ENCODE data around the gene EIF4G3. TPM values are rescaled to one million over a fixed set of nuclear protein-coding genes. Genes with fewer than 3 reads are reported as not detected.

EIF4G3 gene
- total RNA-seq, 1 experiment from 2014 or later = 72.0 TPM

DNA sequence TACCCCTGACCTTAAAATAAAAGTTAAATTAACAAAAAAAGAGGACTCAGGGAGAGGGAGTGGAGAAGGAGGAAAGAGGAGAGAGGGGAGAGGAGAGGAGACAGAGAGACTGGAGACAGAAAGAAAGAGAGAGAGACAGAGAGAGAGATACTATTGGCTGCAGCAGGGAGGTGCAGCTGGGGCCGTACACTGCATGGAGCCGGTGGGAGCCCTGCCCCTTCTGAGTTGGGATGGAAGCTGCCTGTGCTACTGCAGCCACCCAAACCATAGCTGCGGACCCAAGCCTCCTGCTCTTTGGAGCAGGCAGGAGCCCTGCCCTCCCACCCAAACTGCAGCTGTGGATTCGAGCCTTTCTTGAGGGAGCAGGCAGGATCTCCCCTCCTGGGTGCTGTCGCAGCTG lies 356.9 kb downstream of the EIF4G3 start:
- Mint-ChIP-seq H3K36me3 (ENCODE audit: insufficient read depth in 1 of 3, low read depth in 3 of 3) (peaks cover 19 to 42% (median 35%) of the 10 kb centered on the region in 3 experiments), H3K27ac (no peak overlapping the region), H3K4me3 (no peak overlapping the region; a peak in 1 of 5 replicates), H3K9me3 (no peaks in the 10 kb centered on the region; a peak in 2 of 5 replicates), H3K27me3 (ENCODE audit: low read depth) (no peaks in the 10 kb centered on the region), H3K4me1 (no peaks in the 10 kb centered on the region)
- Histone ChIP-seq H2BK12ac (ENCODE audit: insufficient read length, low read depth, low read length) (no peak overlapping the region), H3K14ac (ENCODE audit: insufficient read depth, low read length) (no peak overlapping the region), H3K18ac (ENCODE audit: insufficient read length, low read depth, low read length) (no peak overlapping the region), H3K23me2 (ENCODE audit: insufficient read length, low read depth, low read length, poor library complexity, severe bottlenecking) (no peaks in the 10 kb centered on the region), H2BK120ac (ENCODE audit: low read depth, low read length, poor library complexity, severe bottlenecking) (no peak overlapping the region), H3K9ac (ENCODE audit: extremely low read depth, insufficient read length, low read length) (no peak overlapping the region), H3T11ph (ENCODE audit: low read length) (no peak overlapping the region), H3K4me1 (ENCODE audit: insufficient read depth, low read length) (no peaks in the 10 kb centered on the region), H2BK15ac (ENCODE audit: low read depth, low read length) (no peak overlapping the region), H3K56ac (ENCODE audit: insufficient read length, low read depth, low read length) (no peak overlapping the region), H3K79me2 (ENCODE audit: insufficient read depth, low read length) (no peaks in the 10 kb centered on the region), H2AFZ (ENCODE audit: low read length) (no peak overlapping the region), H4K91ac (ENCODE audit: insufficient read length, low read depth, low read length) (no peak overlapping the region), H3K79me1 (ENCODE audit: insufficient read depth, low read depth, low read length, poor library complexity, severe bottlenecking) (no peaks in the 10 kb centered on the region), H3K9me3 (ENCODE audit: control insufficient read depth, low read depth, low read length) (no peaks in the 10 kb centered on the region), H2BK20ac (ENCODE audit: low read depth, low read length, poor library complexity, severe bottlenecking) (no peak overlapping the region), H3K23ac (ENCODE audit: insufficient read length, low read depth, low read length) (no peak overlapping the region), H3K4me2 (ENCODE audit: insufficient read depth, insufficient read length, low read length) (no peak overlapping the region), H4K20me1 (ENCODE audit: control insufficient read depth, insufficient read depth, insufficient read length) (no peaks in the 10 kb centered on the region), H2BK5ac (ENCODE audit: insufficient read length, low read length) (no peak overlapping the region), H3K4ac (ENCODE audit: low read depth, low read length) (no peak overlapping the region), H4K5ac (ENCODE audit: insufficient read length, low read depth, low read length) (no peak overlapping the region), H2AK5ac (ENCODE audit: insufficient read length, low read length) (no peak overlapping the region), H4K8ac (replicated peaks; ENCODE audit: insufficient read length, low read depth, low read length) (no peak overlapping the region), H3K27ac (ENCODE audit: insufficient read length, low read depth, low read length) (no peak overlapping the region), H3K27me3 (ENCODE audit: insufficient read depth, low read length) (no peaks in the 10 kb centered on the region)
- no CpG with 5 or more reads among the region's 5 CpGs for WGBS (ENCODE audit: extremely low coverage, insufficient read length, low lambda C conversion rate)
- DNase-seq = peak; percentile 35
- TF ChIP-seq, protein P1, sequence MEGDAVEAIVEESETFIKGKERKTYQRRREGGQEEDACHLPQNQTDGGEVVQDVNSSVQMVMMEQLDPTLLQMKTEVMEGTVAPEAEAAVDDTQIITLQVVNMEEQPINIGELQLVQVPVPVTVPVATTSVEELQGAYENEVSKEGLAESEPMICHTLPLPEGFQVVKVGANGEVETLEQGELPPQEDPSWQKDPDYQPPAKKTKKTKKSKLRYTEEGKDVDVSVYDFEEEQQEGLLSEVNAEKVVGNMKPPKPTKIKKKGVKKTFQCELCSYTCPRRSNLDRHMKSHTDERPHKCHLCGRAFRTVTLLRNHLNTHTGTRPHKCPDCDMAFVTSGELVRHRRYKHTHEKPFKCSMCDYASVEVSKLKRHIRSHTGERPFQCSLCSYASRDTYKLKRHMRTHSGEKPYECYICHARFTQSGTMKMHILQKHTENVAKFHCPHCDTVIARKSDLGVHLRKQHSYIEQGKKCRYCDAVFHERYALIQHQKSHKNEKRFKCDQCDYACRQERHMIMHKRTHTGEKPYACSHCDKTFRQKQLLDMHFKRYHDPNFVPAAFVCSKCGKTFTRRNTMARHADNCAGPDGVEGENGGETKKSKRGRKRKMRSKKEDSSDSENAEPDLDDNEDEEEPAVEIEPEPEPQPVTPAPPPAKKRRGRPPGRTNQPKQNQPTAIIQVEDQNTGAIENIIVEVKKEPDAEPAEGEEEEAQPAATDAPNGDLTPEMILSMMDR (conservative IDR thresholded peaks at IDR 0.05) = no peak
